ENCODE measurements around the gene MTA1. TPM values are rescaled to one million over a fixed set of nuclear protein-coding genes. Genes with fewer than 3 reads are reported as not detected.

Gene MTA1
- total and polyA plus RNA-seq, 2 of the 8 experiments (the other 6 are each of a cell fraction or from before 2014, with no cell fraction given): 73.9 to 221 TPM

DNA sequence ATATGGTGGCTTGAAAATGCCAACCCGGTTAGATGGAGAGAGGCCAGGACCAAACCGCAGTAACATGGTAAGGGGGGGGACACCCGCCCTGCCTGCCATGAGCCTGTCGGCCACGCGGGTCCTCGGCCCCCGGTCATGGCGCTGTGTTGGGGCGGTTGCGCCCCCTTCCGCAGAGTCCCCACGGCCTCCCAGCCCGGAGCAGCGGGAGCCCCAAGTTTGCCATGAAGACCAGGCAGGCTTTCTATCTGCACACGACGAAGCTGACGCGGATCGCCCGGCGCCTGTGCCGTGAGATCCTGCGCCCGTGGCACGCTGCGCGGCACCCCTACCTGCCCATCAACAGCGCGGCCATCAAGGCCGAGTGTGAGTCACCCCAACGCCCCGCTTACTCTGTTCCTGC, 44.9 kb downstream of the MTA1 start (continued):
- TF ChIP-seq CHD7 (IDR thresholded peaks at IDR 0.05; ENCODE audit: insufficient replicate concordance, low read length) (no peak), EZH2 (IDR thresholded peaks at IDR 0.05; ENCODE audit: low read depth, low read length, severe bottlenecking) (no peak), TAF1 (IDR thresholded peaks at IDR 0.05; ENCODE audit: low read depth, low read length) (no peak), CTBP2 (IDR thresholded peaks at IDR 0.05; ENCODE audit: borderline replicate concordance, insufficient read depth, insufficient read length, low read length) (no peak), YY1 (IDR thresholded peaks at IDR 0.05; ENCODE audit: low read depth, low read length) (no peak), JUN (IDR thresholded peaks at IDR 0.05; ENCODE audit: low read depth, low read length) (no peak), GTF2F1 (IDR thresholded peaks at IDR 0.05; ENCODE audit: borderline replicate concordance, low read depth, low read length) (no peak), HDAC2 (IDR thresholded peaks at IDR 0.05; ENCODE audit: borderline replicate concordance in 1 of 2, low read depth in 2 of 2, low read length in 2 of 2) (no peak)
- TF ChIP-seq, protein P1, sequence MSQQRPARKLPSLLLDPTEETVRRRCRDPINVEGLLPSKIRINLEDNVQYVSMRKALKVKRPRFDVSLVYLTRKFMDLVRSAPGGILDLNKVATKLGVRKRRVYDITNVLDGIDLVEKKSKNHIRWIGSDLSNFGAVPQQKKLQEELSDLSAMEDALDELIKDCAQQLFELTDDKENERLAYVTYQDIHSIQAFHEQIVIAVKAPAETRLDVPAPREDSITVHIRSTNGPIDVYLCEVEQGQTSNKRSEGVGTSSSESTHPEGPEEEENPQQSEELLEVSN (IDR thresholded peaks at IDR 0.05): no peak

Data from H1 (cell line).